Suprapubic skin (tissue), 4 donors: ENCODE data around the gene MICAL2. TPM values are rescaled to one million over a fixed set of nuclear protein-coding genes. Genes with fewer than 3 reads are reported as not detected.
A peak's percentile ranks its signal among the peaks of the same experiment; 100 is the strongest.

Source experiments
- DNase-seq, 2 donors: peaks; one replicate each; pipeline ENCODE4 v3.0.0-alpha.2; 2019; ENCODE audit warnings: low spot score in 2 of 2
- H3K27ac ChIP-seq: fragments of 200-600 bp; sonication (generic); one replicate; pipeline ENCODE4 v1.5.1; 2019
- H3K27me3 ChIP-seq: fragments of 200-600 bp; sonication (generic); one replicate; pipeline ENCODE4 v1.5.1; 2019
- H3K36me3 ChIP-seq: fragments of 200-600 bp; sonication (generic); one replicate; pipeline ENCODE4 v1.5.1; 2019
- H3K4me1 ChIP-seq: fragments of 200-600 bp; sonication (generic); one replicate; pipeline ENCODE4 v1.5.1; 2019
- H3K4me3 ChIP-seq: fragments of 200-600 bp; sonication (generic); one replicate; pipeline ENCODE4 v1.5.1; 2019; ENCODE audit warnings: mild to moderate bottlenecking
- H3K9me3 ChIP-seq: fragments of 200-600 bp; sonication (generic); one replicate; pipeline ENCODE4 v1.5.1; 2019
- EP300 ChIP-seq: sonication (generic); formaldehyde crosslinking; IDR thresholded peaks from one replicate; pipeline ENCODE4 v1.6.1; 2017; ENCODE audit warnings: antibody characterized with exemption
- POLR2A ChIP-seq, 2 donors: fragments of 450-650 bp; IDR thresholded peaks; one replicate each; pipeline ENCODE4 v1.6.1; 2017; ENCODE audit warnings: antibody characterized with exemption in 2 of 2, mild to moderate bottlenecking in 2 of 2, moderate library complexity in 2 of 2
- POLR2AphosphoS5 ChIP-seq, 3 donors: sonication (generic); formaldehyde crosslinking; IDR thresholded peaks; one replicate each; pipeline ENCODE4 v1.6.1; 2017; ENCODE audit warnings: antibody characterized with exemption in 3 of 3
- WGBS: methylation state at CpG from one replicate; pipeline ENCODE4 v1.1.5; 2018; 5-methylcytosine and 5-hydroxymethylcytosine counted together
- total RNA-seq, 4 donors: library from RNA; depleted of rRNA; stranded (reverse); fragments of >200 nt; gene quantifications; one replicate each; pipeline ENCODE4 v1.1.0, GENCODE V29; 2016
- TF ChIP-seq, protein P1 (sequence below), 2 donors: fragments of 200-600 bp in 1 of 2; fragments of 450-650 bp in 1 of 2; sonication (generic) in 1 of 2; IDR thresholded peaks; one replicate each; pipeline ENCODE4 v1.5.1; 2016 to 2019; ENCODE audit warnings: antibody characterized with exemption in 2 of 2, mild to moderate bottlenecking in 1 of 2, moderate library complexity in 1 of 2

Gene MICAL2
- total RNA-seq, 4 donors from 2014 or later, result 117 to 232 (median 164) TPM

DNA sequence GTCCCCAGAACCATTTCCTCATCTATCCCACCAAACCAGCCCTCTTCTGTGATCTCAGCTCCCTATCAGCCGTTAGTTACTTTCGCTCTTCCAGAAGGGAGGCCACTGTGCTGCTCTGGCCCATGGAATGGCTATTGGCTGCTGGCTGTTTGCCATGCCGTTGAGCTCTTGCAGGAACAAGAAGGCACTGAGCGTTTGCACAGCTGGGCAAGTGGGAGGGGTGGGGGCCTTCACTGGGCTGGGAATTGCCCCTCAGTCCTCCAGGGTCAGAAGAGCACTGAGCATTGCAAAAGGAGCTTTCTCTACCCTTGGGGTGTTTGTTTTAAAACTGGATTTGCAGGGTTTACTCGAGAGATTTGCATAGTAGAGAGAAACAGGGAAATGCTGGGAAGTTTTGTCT lies 137.9 kb downstream of the MICAL2 start:
- no peak overlapping the region for H3K4me3 ChIP-seq

DNA sequence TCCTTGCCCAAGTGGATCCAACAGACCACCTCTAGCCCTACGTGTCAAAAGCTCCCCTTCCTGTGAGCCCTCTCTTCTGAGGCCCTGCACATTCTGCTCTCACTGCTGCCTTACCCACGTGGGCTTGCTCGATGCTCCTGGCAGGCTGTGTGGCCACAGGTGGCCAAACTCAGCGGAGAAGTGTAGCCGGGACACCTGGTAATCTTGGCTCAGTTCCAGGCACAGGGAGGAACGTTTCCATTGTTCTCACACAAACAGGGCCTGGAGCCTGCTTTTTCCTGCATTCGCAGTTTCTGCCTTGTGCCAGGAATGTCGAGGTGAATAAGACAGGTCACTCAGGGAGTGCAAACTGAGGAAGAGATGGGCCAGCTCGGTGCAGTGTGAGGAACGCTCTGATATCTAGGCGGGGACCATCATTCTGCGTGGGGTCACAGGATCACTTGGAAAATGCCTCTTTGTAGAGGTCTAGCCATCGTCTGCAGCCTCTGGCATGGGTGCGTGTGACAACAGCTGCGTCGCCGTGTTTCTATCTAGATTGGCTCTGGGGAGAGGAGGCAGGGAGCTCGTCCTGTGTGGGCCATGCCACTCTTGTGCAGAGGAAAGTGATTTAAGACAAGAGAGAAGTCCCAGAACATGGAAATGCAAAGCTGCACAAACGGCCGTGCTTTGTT lies 139.3 kb downstream of the MICAL2 start:
- Histone ChIP-seq H3K27ac (no peak overlapping the region), H3K4me3 (no peak overlapping the region), H3K27me3 (no peaks in the 10 kb centered on the region), H3K9me3 (no peaks in the 10 kb centered on the region), H3K4me1 (peaks cover 22% of the 10 kb centered on the region), H3K36me3 (peaks cover 19% of the 10 kb centered on the region)
- DNase-seq, result no peak
- TF ChIP-seq POLR2AphosphoS5 (IDR thresholded peaks at IDR 0.05), result no peak
- TF ChIP-seq EP300, result no peak
- TF ChIP-seq POLR2A (IDR thresholded peaks at IDR 0.05), result no peak
- TF ChIP-seq, protein P1, sequence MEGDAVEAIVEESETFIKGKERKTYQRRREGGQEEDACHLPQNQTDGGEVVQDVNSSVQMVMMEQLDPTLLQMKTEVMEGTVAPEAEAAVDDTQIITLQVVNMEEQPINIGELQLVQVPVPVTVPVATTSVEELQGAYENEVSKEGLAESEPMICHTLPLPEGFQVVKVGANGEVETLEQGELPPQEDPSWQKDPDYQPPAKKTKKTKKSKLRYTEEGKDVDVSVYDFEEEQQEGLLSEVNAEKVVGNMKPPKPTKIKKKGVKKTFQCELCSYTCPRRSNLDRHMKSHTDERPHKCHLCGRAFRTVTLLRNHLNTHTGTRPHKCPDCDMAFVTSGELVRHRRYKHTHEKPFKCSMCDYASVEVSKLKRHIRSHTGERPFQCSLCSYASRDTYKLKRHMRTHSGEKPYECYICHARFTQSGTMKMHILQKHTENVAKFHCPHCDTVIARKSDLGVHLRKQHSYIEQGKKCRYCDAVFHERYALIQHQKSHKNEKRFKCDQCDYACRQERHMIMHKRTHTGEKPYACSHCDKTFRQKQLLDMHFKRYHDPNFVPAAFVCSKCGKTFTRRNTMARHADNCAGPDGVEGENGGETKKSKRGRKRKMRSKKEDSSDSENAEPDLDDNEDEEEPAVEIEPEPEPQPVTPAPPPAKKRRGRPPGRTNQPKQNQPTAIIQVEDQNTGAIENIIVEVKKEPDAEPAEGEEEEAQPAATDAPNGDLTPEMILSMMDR (IDR thresholded peaks at IDR 0.05), result no peak
- WGBS, result 74% methylated on average over 20 of the region's 20 CpGs

More for the DNA sequence above, 137.9 kb downstream of the MICAL2 start:
- Histone ChIP-seq H3K4me1 (peaks cover 31% of the 10 kb centered on the region), H3K27me3 (no peaks in the 10 kb centered on the region), H3K36me3 (peaks cover 18% of the 10 kb centered on the region), H3K9me3 (no peaks in the 10 kb centered on the region), H3K27ac (peak overlapping the region; percentile 2)
- no peak for TF ChIP-seq POLR2AphosphoS5 (IDR thresholded peaks at IDR 0.05)
- TF ChIP-seq, protein P1 (IDR thresholded peaks at IDR 0.05), result no peak
- WGBS, result 53% methylated on average over 5 of the region's 5 CpGs
- DNase-seq, result no peak

DNA sequence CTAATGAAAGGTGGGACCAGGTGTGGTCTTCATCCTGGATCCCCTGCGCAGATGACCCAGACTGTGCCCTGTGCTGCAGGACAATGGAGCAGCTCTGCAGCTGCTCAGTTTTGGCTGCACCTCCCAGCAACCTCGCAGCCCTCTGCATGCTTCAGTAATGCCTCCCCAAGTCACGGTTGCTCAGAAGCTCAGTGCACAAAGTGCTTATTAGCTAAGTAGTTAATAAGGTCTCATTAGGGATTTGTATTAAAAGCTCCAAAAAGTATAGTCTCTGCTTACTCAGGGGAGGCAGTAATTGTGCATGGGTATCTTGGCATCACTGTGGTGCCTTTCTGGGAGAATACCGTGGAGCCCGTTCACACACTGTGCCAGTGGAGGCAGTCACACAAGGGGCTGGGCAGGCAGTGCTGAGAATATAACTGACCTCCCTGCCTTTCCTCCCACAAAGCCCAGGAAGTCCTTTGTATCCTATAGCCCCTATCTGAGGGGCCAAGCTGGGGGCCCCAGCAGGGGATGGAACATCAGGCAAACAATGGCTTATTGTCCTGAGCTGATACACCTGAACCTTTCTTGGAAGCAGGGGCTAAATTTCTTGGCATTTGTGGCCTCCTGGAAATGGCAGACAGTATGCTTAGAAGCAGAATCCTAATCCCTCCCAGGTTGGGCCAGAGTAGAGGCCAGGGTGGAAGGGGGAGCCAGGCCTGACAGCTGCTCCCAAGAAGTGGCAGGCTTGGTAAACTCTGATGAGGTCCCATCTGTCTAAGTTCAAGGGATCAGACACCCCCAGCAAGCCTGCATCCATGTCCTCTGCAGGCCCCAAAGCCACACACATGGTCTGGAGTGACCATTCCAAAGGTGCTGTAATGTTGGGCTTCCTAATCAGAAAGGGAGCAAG lies 141.5 kb downstream of the MICAL2 start:
- WGBS, result 75% methylated on average over 5 of the region's 5 CpGs
- Histone ChIP-seq H3K4me3 (no peak overlapping the region), H3K36me3 (peaks cover 30% of the 10 kb centered on the region), H3K27ac (no peak overlapping the region), H3K27me3 (no peaks in the 10 kb centered on the region), H3K4me1 (peaks cover 19% of the 10 kb centered on the region), H3K9me3 (no peaks in the 10 kb centered on the region)
- no peak for DNase-seq
- TF ChIP-seq EP300, result no peak
- TF ChIP-seq, protein P1 (IDR thresholded peaks at IDR 0.05), result no peak

DNA sequence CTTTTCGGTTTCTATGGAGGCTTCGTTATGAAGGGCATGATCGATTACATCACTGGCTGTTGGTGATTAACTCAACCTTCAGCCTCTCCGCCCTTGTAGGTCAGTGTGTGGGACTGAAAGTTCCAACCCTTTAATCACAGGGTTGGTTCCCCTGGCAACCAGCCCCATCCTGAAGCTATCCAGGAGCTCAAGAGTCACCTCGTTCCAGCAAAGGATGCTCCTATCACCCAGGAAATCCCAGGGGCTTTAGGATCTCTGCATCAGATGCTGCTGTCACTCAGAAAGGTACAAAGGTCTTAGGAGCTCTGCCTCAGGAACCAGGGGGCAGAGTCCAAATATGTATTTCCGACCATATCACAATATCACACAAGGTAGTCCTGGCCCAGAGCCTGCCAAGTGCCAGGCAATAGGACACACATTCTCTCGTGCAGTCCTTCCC lies 143.5 kb downstream of the MICAL2 start:
- WGBS, result 95% methylated on average over 6 of the region's 7 CpGs
- TF ChIP-seq EP300 (no peak), POLR2A (IDR thresholded peaks at IDR 0.05) (no peak), POLR2AphosphoS5 (IDR thresholded peaks at IDR 0.05) (no peak)
- TF ChIP-seq, protein P1 (IDR thresholded peaks at IDR 0.05), result no peak
- Histone ChIP-seq H3K4me1 (peaks cover 3% of the 10 kb centered on the region), H3K27ac (no peak overlapping the region), H3K27me3 (no peaks in the 10 kb centered on the region), H3K36me3 (peaks cover 43% of the 10 kb centered on the region), H3K9me3 (no peaks in the 10 kb centered on the region), H3K4me3 (no peak overlapping the region)
- DNase-seq, result no peak

DNA sequence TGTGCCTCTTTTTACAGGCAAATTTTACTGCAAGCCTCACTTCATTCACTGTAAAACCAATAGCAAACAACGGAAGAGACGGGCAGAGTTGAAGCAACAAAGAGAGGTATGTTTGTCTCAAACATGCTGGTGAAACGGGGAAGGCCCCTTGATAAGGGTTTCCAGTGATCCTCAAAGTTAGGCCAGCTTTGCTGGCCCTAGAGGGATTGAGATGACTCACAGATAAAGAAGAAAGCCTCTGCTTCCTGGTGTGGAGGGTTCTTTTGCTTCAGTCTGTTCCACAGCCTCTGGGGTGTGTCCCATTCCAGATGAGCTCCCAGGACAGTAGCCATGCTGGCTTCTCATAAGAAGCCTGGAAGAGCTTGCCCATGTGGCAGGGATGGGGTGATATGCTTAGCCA lies 148.1 kb downstream of the MICAL2 start:
- peaks cover 61% of the 10 kb centered on the region for H3K36me3 ChIP-seq
- no peaks in the 10 kb centered on the region for H3K9me3 ChIP-seq
- no peaks in the 10 kb centered on the region for H3K27me3 ChIP-seq
- H3K27ac ChIP-seq, result no peak overlapping the region
- TF ChIP-seq POLR2A (IDR thresholded peaks at IDR 0.05), result no peak
- no peak for TF ChIP-seq POLR2AphosphoS5 (IDR thresholded peaks at IDR 0.05)
- DNase-seq, result no peak
- WGBS, result 75% methylated on average over 3 of the region's 3 CpGs
- H3K4me3 ChIP-seq, result no peak overlapping the region
- no peaks in the 10 kb centered on the region for H3K4me1 ChIP-seq
